Measurements from ENCODE around the gene GRIN2A.

DNA sequence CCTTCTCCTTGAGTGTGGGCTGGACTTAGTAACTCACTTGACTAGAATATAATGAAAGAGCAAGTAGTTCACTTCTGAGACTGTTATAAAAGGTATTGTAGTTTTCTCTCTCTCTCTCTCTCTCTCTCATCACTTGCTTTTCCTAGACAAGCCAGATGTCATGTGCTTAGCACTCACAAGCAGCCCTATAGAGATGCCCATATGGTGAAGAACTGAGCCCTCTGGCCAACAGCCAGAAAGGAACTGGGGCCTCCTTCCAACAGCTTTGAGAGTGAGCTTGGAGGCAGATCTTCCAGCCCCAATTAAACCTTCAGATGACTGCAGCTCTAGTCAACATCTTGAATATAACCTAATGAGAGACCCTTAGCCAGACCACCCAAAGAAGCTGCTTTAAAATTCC lies 440.5 kb downstream of the GRIN2A start:
- TF ChIP-seq, protein P1, sequence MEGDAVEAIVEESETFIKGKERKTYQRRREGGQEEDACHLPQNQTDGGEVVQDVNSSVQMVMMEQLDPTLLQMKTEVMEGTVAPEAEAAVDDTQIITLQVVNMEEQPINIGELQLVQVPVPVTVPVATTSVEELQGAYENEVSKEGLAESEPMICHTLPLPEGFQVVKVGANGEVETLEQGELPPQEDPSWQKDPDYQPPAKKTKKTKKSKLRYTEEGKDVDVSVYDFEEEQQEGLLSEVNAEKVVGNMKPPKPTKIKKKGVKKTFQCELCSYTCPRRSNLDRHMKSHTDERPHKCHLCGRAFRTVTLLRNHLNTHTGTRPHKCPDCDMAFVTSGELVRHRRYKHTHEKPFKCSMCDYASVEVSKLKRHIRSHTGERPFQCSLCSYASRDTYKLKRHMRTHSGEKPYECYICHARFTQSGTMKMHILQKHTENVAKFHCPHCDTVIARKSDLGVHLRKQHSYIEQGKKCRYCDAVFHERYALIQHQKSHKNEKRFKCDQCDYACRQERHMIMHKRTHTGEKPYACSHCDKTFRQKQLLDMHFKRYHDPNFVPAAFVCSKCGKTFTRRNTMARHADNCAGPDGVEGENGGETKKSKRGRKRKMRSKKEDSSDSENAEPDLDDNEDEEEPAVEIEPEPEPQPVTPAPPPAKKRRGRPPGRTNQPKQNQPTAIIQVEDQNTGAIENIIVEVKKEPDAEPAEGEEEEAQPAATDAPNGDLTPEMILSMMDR (IDR thresholded peaks at IDR 0.05; ENCODE audit: insufficient read depth, low read length): no peak
- TF ChIP-seq, protein P2, sequence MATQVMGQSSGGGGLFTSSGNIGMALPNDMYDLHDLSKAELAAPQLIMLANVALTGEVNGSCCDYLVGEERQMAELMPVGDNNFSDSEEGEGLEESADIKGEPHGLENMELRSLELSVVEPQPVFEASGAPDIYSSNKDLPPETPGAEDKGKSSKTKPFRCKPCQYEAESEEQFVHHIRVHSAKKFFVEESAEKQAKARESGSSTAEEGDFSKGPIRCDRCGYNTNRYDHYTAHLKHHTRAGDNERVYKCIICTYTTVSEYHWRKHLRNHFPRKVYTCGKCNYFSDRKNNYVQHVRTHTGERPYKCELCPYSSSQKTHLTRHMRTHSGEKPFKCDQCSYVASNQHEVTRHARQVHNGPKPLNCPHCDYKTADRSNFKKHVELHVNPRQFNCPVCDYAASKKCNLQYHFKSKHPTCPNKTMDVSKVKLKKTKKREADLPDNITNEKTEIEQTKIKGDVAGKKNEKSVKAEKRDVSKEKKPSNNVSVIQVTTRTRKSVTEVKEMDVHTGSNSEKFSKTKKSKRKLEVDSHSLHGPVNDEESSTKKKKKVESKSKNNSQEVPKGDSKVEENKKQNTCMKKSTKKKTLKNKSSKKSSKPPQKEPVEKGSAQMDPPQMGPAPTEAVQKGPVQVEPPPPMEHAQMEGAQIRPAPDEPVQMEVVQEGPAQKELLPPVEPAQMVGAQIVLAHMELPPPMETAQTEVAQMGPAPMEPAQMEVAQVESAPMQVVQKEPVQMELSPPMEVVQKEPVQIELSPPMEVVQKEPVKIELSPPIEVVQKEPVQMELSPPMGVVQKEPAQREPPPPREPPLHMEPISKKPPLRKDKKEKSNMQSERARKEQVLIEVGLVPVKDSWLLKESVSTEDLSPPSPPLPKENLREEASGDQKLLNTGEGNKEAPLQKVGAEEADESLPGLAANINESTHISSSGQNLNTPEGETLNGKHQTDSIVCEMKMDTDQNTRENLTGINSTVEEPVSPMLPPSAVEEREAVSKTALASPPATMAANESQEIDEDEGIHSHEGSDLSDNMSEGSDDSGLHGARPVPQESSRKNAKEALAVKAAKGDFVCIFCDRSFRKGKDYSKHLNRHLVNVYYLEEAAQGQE (IDR thresholded peaks at IDR 0.05; ENCODE audit: insufficient replicate concordance, low read depth): no peak
- no peak for TF ChIP-seq SPI1 (IDR thresholded peaks at IDR 0.05; ENCODE audit: borderline replicate concordance, low read depth)

All from HL-60 (cell line).